ENCODE measurements around the gene CERS2.

- TF ChIP-seq CTCF (IDR thresholded peaks at IDR 0.05 in 8 of 11, conservative IDR thresholded peaks at IDR 0.05 in 3 of 11) (no peak), POLR2AphosphoS5 (IDR thresholded peaks at IDR 0.05) (no peak), POLR2A (IDR thresholded peaks at IDR 0.05) (no peak)
These were observed 33.2 kb upstream of the CERS2 start for GRCh38 chr1:151007853-151008243.

All from spleen (tissue), 7 donors.